ENCODE results near the gene MYO18A. TPM values are rescaled to one million over a fixed set of nuclear protein-coding genes. Genes with fewer than 3 reads are reported as not detected.

MYO18A gene
- total and polyA plus RNA-seq, 2 experiments from 2014 or later = 33.8 to 35.6 TPM

DNA sequence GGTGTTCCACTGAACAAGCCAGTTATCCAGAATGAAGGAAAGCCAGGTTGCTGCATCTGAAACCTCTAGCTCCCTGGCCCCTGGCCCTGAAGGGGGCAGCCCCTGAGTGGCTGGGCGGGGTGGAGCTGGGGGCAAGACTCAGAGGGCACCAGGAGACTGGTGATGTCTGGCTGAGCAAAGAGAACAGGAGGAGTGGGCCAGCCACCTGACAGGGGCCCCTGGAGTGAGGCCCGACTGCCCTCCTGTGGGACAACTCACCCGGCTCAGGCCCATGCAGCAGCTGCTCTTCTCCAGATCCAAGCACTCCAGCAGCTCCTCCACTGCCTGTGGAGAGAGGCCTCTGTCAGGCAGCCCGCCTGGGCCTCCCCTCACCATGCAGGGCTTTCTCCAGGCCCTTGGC lies 76.9 kb downstream of the MYO18A start:
- 88% methylated on average over 4 of the region's 4 CpGs for WGBS (ENCODE audit: low lambda C conversion rate, missing lambda C conversion rate)
- H3K4me1 ChIP-seq (ENCODE audit: insufficient read depth) = peaks cover 3% of the 10 kb centered on the region
- no peaks in the 10 kb centered on the region for H3K36me3 ChIP-seq (replicated peaks; ENCODE audit: insufficient read depth, low read depth)
- DNase-seq (ENCODE audit: low spot score) = no peak
- no peak for TF ChIP-seq EZH2 (IDR thresholded peaks at IDR 0.05; ENCODE audit: borderline replicate concordance)
- no peak for TF ChIP-seq CTCF (IDR thresholded peaks at IDR 0.05; ENCODE audit: poor library complexity)
- TF ChIP-seq EZH2phosphoT487 (IDR thresholded peaks at IDR 0.05; ENCODE audit: low read depth, severe bottlenecking, unreplicated experiment) = no peak
- no peaks in the 10 kb centered on the region for H3K9me2 ChIP-seq (replicated peaks; ENCODE audit: insufficient read depth)
- no peak overlapping the region for H3K4me3 ChIP-seq
- H3K9me3 ChIP-seq (ENCODE audit: low read depth) = no peaks in the 10 kb centered on the region
- no peak overlapping the region for H2AFZ ChIP-seq
- no peak overlapping the region for H3K4me2 ChIP-seq
- H4K20me1 ChIP-seq (ENCODE audit: insufficient read depth, poor library complexity, severe bottlenecking) = no peaks in the 10 kb centered on the region
- H3K27ac ChIP-seq = no peak overlapping the region
- H3K27me3 ChIP-seq = no peaks in the 10 kb centered on the region
- no peaks in the 10 kb centered on the region for H3K79me2 ChIP-seq

- Histone ChIP-seq H3K36me3 (replicated peaks; ENCODE audit: insufficient read depth, low read depth) (no peaks in the 10 kb centered on the region), H3K27ac (no peak overlapping the region), H3K79me2 (no peaks in the 10 kb centered on the region), H3K4me1 (ENCODE audit: insufficient read depth) (no peaks in the 10 kb centered on the region), H3K9me2 (replicated peaks; ENCODE audit: insufficient read depth) (no peaks in the 10 kb centered on the region), H2AFZ (no peak overlapping the region), H3K27me3 (no peaks in the 10 kb centered on the region), H3K4me2 (no peak overlapping the region), H3K4me3 (no peak overlapping the region), H4K20me1 (ENCODE audit: insufficient read depth, poor library complexity, severe bottlenecking) (no peaks in the 10 kb centered on the region), H3K9me3 (ENCODE audit: low read depth) (no peaks in the 10 kb centered on the region)
- WGBS (ENCODE audit: low lambda C conversion rate, missing lambda C conversion rate) = 83% methylated on average over 11 of the region's 11 CpGs
- no peak for DNase-seq (ENCODE audit: low spot score)
- no peak for TF ChIP-seq EZH2phosphoT487 (IDR thresholded peaks at IDR 0.05; ENCODE audit: low read depth, severe bottlenecking, unreplicated experiment)
Measured at GRCh38 chr17:29102741-29103181, 77.4 kb downstream of the MYO18A start.

- DNase-seq (ENCODE audit: low spot score) = no peak
- Histone ChIP-seq H3K9me3 (ENCODE audit: low read depth) (no peaks in the 10 kb centered on the region), H3K4me2 (no peak overlapping the region), H3K27me3 (no peaks in the 10 kb centered on the region), H3K9me2 (replicated peaks; ENCODE audit: insufficient read depth) (no peaks in the 10 kb centered on the region), H4K20me1 (ENCODE audit: insufficient read depth, poor library complexity, severe bottlenecking) (no peaks in the 10 kb centered on the region), H3K4me3 (no peak overlapping the region), H3K4me1 (ENCODE audit: insufficient read depth) (no peaks in the 10 kb centered on the region), H3K79me2 (no peaks in the 10 kb centered on the region), H3K27ac (no peak overlapping the region), H2AFZ (no peak overlapping the region), H3K36me3 (replicated peaks; ENCODE audit: insufficient read depth, low read depth) (no peaks in the 10 kb centered on the region)
- TF ChIP-seq EZH2phosphoT487 (IDR thresholded peaks at IDR 0.05; ENCODE audit: low read depth, severe bottlenecking, unreplicated experiment) = no peak
- WGBS (ENCODE audit: low lambda C conversion rate, missing lambda C conversion rate) = 77% methylated on average over 3 of the region's 3 CpGs
Measured at GRCh38 chr17:29102046-29102445, 78.2 kb downstream of the MYO18A start.

GRCh38 chr17:29100296-29100695 lies 79.9 kb downstream of the MYO18A start:
- no peaks in the 10 kb centered on the region for H4K20me1 ChIP-seq (ENCODE audit: insufficient read depth, poor library complexity, severe bottlenecking)
- no peak for DNase-seq (ENCODE audit: low spot score)
- no peaks in the 10 kb centered on the region for H3K79me2 ChIP-seq
- TF ChIP-seq CTCF (IDR thresholded peaks at IDR 0.05; ENCODE audit: poor library complexity) = no peak
- no peak for TF ChIP-seq EZH2 (IDR thresholded peaks at IDR 0.05; ENCODE audit: borderline replicate concordance)
- TF ChIP-seq EZH2phosphoT487 (IDR thresholded peaks at IDR 0.05; ENCODE audit: low read depth, severe bottlenecking, unreplicated experiment) = no peak
- H3K4me3 ChIP-seq = no peak overlapping the region
- no peaks in the 10 kb centered on the region for H3K27me3 ChIP-seq
- no peaks in the 10 kb centered on the region for H3K9me3 ChIP-seq (ENCODE audit: low read depth)
- no peaks in the 10 kb centered on the region for H3K4me1 ChIP-seq (ENCODE audit: insufficient read depth)
- H3K36me3 ChIP-seq (replicated peaks; ENCODE audit: insufficient read depth, low read depth) = no peaks in the 10 kb centered on the region
- 83% methylated on average over 8 of the region's 8 CpGs for WGBS (ENCODE audit: low lambda C conversion rate, missing lambda C conversion rate)
- H3K4me2 ChIP-seq = no peak overlapping the region
- no peak overlapping the region for H3K27ac ChIP-seq
- H3K9me2 ChIP-seq (replicated peaks; ENCODE audit: insufficient read depth) = no peaks in the 10 kb centered on the region
- H2AFZ ChIP-seq = no peak overlapping the region
